GM21381 (cell line): ENCODE data around the gene PPP1R14C.

Experiments used
- ATAC-seq: cut with Tn5 transposase; IDR thresholded peaks from one replicate; pipeline ENCODE4 v1.9.1; 2021; ENCODE audit warnings: mild to moderate bottlenecking, moderate library complexity; ENCODE audit not compliant: unreplicated experiment

Gene PPP1R14C

GRCh38 chr6:150267686-150268561 lies 125.1 kb downstream of the PPP1R14C start:
- ATAC-seq = no peak

- no peak for ATAC-seq
Measured at GRCh38 chr6:150269130-150269856, 126.4 kb downstream of the PPP1R14C start.

DNA sequence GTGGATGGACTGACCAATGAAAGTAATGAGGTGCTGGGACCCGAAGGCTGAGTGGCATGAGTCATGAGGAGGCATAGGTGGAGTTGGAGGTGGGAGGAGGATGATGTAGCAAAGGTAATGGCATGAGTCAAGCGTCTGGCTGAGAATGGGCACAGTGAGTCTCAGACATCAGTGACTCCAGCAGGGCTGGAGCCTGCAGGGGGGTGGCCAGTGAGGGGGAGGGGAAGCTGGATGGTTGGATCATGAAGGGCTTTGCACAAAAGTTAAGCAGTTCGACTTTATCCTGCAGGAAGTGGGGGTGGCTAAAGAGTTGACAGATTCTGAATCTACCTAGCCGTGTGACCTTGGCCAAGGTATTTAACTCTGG lies 127.0 kb downstream of the PPP1R14C start:
- ATAC-seq = no peak

- no peak for ATAC-seq
Measured at GRCh38 chr6:150270330-150271052, 127.6 kb downstream of the PPP1R14C start.

DNA sequence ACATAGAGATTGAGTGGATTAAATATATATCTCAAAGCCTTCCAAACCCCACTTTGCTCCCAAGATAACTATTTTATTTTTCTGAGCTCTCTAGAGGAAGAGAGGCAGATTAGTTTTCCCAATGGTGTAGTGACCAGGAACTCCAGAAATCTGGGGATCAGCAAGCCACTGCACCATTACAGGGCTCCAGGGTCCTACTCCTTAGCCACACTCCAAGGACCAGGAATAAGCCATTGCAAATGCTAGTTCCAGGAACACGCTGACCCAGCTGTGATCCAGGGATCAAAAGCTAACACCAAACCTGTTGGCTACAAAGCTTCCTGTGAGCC lies 128.3 kb downstream of the PPP1R14C start:
- no peak for ATAC-seq

- ATAC-seq = no peak
Measured at GRCh38 chr6:150271501-150272263, 128.8 kb downstream of the PPP1R14C start.

GRCh38 chr6:150272264-150272975 lies 129.6 kb downstream of the PPP1R14C start:
- ATAC-seq = no peak

DNA sequence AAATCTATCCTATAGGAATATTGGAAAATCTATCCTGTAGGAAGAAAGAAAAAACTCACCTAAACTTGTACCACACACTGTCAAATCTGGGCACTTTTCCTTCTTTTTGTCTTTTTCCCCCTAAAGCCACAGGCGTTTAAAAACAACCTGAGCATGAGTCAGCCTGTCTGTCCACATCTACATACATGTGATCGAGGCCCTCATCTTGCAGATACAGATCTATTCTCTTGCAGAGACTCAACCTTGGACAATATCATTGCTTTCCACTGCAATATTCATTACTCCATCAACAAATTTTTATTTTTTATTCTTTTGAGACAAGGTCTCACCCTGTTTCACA lies 130.1 kb downstream of the PPP1R14C start:
- no peak for ATAC-seq

- peak; percentile 51 for ATAC-seq
Measured at GRCh38 chr6:150273457-150274309, 130.8 kb downstream of the PPP1R14C start.

GRCh38 chr6:150275489-150275888 lies 132.6 kb downstream of the PPP1R14C start:
- no peak for ATAC-seq

DNA sequence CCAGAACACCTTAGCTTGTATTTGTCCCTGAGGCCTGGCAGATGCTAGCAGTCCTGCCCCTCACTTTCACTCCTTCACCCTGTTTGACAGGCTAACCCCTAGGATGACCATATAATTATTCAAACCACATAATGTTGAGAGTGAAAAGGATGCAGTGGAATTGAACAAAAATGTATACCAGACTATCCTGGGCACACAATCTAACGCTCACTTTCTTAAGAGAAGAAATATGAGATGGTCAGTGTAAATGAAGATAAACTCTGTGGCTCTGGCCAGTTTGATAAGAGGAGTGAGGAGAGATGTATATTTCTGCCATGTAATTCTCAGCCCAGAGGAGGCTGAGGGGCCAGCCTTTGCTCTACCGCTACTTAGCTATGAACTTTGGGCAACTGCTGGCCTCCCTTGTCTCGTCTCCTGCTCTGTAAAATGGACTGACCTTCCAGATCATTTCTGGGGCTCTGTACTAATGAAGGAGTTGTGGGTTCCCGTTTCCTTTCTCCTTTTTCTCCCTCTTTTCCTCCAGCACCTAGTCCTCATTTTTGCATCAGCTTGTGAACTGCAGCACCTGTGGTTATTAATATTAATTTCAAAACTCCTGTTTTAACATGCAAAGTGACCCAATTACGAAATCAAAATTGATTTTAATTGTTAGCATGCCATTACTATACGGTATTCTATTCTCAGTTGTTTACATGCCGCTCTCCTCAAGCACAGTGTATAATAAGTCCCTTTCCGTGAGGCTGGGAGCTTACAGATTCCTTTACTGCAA lies 133.5 kb downstream of the PPP1R14C start:
- ATAC-seq = no peak

GRCh38 chr6:150276937-150277742 lies 134.3 kb downstream of the PPP1R14C start:
- no peak for ATAC-seq

GRCh38 chr6:150279533-150279932 lies 136.7 kb downstream of the PPP1R14C start:
- ATAC-seq = no peak

DNA sequence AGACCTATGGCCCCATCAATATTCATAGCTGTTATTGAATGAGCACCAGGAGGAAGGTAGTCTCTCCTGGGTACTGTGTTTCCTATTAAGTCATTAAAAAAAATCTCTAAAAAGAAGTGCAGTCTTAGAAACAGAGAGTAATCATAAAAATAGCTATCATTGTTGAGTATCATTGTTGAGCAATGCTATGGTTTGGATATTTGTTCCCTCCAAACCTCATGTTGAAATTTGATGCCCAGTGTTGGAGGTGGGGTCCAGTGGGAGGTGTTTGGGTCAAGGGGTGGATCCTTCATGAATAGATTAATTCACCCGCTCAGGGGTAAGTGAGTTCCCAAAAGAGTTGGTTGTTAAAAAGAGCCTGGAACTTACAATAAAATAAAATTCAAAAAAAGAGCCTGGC lies 137.9 kb downstream of the PPP1R14C start:
- ATAC-seq = no peak

GRCh38 chr6:150281767-150282166 lies 138.9 kb downstream of the PPP1R14C start:
- ATAC-seq = no peak

GRCh38 chr6:150282806-150283205 lies 140.0 kb downstream of the PPP1R14C start:
- ATAC-seq = no peak

GRCh38 chr6:150286460-150286859 lies 143.6 kb downstream of the PPP1R14C start:
- ATAC-seq = no peak

- no peak for ATAC-seq
Measured at GRCh38 chr6:150286912-150287311, 144.1 kb downstream of the PPP1R14C start.
